Fibroblast of pulmonary artery (primary cell): ENCODE measurements around the gene MINDY4.

Source experiments
- DNase-seq: peaks from one replicate; pipeline ENCODE4 v3.0.0-alpha.2; 2010; ENCODE audit warnings: low read depth
- H3K4me3 ChIP-seq: replicated peaks from 2 replicates; pipeline ENCODE4 v1.5.1; 2011; ENCODE audit warnings: low read depth, mild to moderate bottlenecking, control low read depth, low read length, moderate library complexity
- CTCF ChIP-seq: IDR thresholded peaks from 2 replicates; pipeline ENCODE4 v1.5.1; 2011; ENCODE audit warnings: mild to moderate bottlenecking, control low read depth, low read length, inconsistent platforms; ENCODE audit errors: missing control alignments

Gene MINDY4

GRCh38 chr7:30869794-30870611, 98.8 kb downstream of the MINDY4 start:
- no peak for TF ChIP-seq CTCF
- no peak overlapping the region for H3K4me3 ChIP-seq
- DNase-seq, result peak; percentile 25

- no peak for TF ChIP-seq CTCF
- no peak for DNase-seq
- H3K4me3 ChIP-seq, result no peak overlapping the region
Measured at GRCh38 chr7:30870821-30871518, 99.8 kb downstream of the MINDY4 start.

GRCh38 chr7:30871655-30872054, 100.4 kb downstream of the MINDY4 start:
- TF ChIP-seq CTCF, result no peak
- no peak overlapping the region for H3K4me3 ChIP-seq
- no peak for DNase-seq

- H3K4me3 ChIP-seq, result no peak overlapping the region
- TF ChIP-seq CTCF, result no peak
- DNase-seq, result no peak
Measured at GRCh38 chr7:30873207-30873606, 102.0 kb downstream of the MINDY4 start.

GRCh38 chr7:30873656-30874055, 102.4 kb downstream of the MINDY4 start:
- no peak for TF ChIP-seq CTCF
- no peak for DNase-seq
- H3K4me3 ChIP-seq, result no peak overlapping the region

- no peak overlapping the region for H3K4me3 ChIP-seq
- no peak for DNase-seq
- TF ChIP-seq CTCF, result no peak
Measured at GRCh38 chr7:30874656-30875302, 103.6 kb downstream of the MINDY4 start.
